NCI-H774 (cell line): Measurements from ENCODE around the gene GALNT15.

Experiments used
- DNase-seq: peaks from one replicate; lab custom pipeline; 2025; lab: John Stamatoyannopoulos, UW

GALNT15 gene, protein sequence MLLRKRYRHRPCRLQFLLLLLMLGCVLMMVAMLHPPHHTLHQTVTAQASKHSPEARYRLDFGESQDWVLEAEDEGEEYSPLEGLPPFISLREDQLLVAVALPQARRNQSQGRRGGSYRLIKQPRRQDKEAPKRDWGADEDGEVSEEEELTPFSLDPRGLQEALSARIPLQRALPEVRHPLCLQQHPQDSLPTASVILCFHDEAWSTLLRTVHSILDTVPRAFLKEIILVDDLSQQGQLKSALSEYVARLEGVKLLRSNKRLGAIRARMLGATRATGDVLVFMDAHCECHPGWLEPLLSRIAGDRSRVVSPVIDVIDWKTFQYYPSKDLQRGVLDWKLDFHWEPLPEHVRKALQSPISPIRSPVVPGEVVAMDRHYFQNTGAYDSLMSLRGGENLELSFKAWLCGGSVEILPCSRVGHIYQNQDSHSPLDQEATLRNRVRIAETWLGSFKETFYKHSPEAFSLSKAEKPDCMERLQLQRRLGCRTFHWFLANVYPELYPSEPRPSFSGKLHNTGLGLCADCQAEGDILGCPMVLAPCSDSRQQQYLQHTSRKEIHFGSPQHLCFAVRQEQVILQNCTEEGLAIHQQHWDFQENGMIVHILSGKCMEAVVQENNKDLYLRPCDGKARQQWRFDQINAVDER

DNA sequence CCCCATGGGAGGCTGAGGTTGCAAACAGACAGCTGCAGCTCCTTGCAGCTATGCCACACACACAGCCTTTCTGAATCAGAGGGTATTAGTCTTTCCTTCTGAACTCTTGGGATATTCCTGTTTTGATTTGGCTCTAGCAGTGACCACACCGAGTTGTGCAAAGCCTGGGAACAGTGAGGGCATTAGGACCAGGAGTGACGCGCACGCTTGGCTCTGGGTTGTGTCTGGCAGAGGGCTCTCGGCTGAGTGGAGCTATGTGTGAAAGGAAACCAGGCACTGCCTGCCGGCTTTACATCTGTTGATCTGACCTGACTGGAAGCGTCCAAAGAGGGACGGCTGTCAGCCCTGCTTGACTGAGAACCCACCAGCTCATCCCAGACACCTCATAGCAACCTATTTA is at the start of gene GALNT15:
GALNT15 (plus strand) TSS at position 292 of the 400 bp plus-strand sequence. CDS start 472 bp downstream, outside the sequence.
- DNase-seq = no peak

DNA sequence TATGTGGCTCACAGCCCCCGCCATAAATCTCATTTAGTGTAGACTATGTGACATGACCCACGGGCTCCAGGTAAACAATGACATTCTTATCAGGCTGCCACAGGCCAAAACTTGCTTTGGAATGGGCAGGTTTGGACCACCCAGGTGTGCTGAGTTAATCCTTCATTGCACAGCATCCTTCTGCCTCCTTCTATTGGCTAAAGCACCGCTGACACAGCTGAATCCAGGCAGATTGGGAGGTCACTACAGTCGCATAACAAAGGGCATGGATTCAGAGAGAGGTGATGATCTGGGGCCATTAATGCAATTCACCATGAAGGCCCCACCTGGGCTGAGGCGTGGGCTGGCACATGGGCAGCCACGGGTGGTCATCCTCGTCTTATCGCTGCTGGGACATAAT is 47.8 kb upstream of the GALNT15 start:
- no peak for DNase-seq

DNA sequence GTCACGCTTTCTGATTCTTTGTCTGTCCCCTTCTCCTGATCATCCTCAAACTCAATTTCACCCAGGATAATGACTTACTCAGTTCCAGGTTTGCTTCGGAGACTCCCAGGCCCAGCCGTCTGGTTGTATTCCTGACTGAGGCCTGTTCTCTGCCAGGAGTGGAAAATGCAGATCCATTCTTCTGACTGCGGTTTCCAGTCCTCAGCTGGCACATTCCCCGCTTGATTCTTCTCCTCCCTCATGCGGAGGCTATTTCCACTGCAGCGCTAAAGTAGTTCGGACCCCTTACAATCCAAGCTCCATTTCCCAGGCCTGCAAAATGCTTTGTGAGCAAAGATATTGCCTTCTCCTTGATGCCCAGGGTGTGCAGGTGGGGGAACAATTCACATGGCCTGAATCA is 47.2 kb upstream of the GALNT15 start:
- DNase-seq = no peak

DNA sequence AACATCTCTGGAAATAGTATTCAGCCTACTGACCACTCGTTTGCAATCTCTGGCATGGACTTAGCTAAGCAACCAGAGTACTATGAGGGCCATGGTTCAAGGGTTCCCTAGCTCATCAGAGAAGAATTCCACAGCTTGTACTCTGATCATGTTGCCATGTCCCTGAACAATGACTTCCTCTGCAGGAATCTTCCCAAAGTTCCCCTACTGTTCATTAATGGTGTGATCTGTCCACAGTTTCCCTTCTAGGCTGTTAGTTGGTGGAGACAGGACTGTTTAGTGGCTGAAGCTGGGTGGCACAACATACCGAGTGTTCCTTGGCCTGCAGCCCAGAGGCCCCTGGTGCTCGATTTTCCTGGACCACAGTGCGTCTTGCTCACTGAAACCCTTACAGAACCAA is 44.4 kb upstream of the GALNT15 start:
- no peak for DNase-seq

DNA sequence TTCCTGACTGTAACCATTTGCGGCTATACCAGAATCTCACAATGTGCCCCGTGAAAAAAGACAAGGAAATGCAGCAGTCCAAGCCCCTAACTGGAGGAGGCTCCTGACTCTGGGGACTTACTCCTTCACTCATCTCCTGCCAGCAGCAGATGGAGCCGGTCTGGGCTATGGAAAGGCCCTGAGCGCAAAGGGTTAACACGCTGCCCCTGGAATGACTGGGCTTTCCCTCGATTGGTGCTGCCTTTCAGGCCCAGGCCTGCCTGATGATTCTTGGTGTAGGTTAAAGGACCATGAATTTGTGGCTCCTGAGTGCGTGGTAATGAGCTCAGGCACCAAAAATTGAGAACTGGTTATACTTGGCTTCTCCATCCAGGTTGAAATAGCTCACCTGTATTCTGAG is 42.3 kb upstream of the GALNT15 start:
- DNase-seq = no peak

DNA sequence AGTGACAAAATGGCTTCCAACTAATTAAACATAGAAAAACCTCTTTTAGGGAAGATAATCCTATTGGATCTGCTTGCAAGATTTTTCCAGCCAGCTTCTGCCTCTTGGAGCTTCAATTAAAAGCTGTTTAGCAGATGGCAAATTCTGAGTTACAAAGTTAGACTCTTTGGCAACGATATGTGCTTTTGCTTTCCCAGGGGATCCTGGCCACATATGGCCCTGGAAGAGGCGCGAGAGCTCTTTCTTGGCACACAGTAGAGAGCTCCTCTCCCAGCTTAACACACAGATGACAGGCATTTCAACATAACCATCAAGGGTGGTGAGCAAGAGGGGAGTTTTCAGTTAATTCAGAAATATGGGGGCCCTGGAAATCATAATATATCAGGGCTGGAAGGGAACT is 41.6 kb upstream of the GALNT15 start:
- no peak for DNase-seq

DNA sequence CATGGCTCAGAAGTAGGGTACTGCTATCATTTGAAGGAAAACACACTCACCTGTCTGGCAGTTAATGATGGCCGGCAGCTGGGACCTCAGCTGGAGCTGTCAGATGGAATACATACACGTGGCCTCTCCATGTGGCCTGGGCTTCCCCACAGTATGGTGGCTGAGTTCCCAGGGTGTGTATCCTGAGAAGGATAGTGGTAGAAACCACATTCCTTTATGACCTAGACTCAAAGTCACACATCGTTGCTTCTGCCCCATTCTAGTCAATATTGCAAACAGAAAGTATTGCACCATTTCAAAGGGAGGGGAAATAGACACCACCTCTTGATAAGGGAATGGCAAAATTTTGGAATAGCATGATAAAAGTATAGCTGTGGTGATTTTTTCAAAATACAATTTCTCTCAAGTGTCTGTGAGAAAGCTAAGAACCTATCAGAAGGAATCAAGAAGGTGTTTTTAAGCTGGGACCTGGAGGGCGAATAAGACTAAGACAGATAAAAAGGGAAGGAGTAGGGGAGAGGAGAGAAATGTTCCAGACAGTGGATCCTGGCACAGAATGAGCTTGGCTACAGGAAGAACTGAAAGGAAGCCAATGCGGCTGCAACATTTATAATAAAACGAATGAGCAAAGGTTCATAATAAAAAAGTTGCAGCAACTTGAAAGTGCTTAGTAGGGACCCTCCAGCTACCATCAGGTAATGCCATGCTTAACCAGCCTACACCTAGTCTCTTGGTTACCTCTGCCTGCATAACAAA is 40.1 kb upstream of the GALNT15 start:
- DNase-seq = no peak

DNA sequence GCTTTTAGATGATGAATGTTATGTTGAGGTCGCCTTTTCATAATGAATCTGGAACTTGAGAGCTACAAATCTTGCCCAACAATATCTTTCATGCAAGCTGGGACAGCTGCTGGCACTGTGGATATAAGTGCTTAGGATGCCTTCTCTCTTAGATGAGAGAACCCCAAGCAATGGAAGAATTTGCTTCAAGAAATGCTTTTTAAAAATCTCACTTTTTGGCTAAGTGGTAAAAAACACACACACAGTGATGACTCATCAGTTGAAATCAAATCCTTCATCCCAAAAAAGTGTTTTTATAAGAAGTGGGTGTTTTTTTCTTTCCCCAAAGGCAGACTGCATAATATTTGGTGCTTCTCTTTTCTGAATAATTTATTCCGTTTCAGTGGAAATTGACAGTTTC is 38.4 kb upstream of the GALNT15 start:
- DNase-seq = no peak

DNA sequence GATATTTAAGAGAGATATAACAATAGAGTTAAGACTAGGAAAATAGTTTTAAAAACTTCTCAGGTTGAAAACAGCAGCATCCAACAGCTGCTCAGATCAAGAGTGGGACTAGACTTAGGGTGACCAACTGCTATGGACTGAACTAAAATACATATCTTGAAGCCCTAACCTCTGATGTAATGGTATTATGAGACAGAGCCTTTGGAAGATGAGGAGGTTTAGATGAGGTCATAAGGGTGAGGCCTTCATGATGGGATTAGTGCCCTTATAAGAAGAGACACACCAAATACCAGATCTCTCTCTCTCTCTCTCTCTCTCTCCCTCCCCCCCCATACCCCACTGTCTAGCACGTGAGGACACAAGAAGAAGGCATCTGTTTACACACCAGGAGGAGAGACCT is 37.4 kb upstream of the GALNT15 start:
- no peak for DNase-seq

DNA sequence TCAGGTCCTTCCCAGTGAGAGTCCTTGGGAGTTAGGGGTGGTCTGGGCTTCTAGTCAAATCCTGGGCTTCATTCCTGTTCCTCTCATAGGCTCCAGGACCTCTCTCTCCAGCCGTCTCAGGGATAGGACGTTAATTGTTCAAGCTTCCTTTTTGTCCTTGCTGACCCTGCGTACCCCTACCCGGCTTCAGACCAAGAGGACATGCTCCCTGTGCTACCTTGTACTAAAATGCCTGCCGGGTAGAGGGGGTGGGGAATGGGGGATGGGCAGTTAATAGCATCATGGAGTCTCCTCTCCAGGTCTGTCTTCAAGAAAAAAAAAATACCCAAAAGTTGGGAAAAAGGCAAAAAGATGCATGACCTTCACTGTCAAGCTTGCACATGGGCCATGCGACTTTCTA is 36.5 kb upstream of the GALNT15 start:
- DNase-seq = no peak

DNA sequence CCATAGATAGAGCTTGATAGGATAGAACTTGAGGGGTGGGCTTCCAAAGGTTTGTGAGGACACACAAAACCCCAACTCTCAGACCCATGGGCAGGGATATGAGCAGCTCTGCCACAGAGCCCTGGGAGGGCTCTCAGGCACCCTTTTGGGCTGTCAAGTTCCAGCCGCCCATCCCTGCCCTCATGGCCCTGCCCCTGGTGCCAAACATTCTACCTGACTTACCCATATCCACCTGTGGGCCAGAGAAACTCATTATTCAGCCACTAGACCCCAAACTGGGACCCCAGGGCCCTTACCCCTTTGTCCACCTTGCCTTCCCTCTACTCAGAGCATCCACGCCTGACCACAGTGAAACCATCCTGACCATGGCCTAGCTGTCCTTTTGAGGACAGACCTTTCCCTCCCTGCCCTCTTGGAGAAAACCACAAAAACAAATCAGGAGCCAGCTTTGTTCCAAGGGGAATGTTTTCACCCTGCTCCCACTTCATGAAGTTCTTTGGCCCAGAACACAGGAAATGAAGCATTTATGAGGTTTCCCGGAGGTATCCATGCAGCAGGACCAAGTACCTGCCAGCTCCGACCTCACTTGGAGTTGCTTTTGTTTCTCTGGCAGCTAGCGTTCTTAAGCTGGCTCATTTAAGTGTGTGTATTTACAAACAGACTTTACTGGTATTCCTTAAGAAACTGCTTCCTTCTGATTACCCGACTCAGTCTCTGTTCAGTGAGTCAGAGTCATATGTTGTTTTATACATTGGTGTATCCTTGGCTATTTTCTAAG is 34.2 kb upstream of the GALNT15 start:
- DNase-seq = no peak

DNA sequence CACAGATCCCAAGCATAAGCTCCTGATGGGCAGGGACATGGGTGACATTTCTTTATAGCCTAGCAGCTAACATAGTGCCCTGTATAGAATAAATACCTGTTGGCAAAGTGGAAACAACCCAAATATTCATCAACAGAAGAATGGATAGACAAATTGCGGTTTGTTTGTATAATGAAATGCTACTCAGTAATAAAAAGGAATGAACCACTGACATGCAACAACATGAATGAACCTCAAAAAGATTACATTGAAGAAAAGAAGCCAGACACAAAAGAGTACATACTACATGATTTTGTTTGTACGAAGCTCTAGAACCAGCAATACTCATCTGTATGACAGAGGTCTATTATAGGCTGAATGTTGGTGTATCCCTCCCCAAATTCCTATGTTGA is 33.6 kb upstream of the GALNT15 start:
- no peak for DNase-seq

DNA sequence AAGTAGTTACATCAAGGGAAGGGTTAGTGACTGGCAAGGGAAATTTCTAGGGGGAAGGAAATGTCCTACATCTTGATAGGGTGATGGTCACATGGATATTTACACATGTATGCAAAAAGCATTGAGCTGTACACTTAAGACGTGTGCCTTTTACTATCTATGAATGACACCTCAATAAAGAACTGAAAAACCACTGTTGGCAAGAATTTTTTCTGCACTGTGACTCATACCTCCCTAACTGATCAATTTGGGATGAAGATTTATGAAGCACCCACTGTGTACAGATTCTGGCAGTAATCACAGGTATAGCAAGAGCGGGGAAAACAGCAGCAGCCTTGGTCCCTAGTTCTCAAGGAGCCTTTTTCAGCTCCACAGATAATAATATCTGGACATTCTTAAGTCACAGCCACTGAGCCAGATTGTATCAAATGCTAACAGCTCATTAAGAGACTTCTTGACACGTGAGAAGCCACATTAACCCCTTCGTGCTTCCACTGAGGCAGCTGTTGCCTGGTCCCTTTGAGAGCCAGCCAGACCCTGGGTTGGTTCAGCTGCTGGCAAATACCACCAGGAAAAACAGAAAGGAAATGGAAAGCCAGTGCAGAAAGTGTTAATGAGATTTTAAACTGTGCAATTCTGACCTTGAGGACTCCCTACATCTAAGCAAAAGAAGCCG is 32.0 kb upstream of the GALNT15 start:
- no peak for DNase-seq

DNA sequence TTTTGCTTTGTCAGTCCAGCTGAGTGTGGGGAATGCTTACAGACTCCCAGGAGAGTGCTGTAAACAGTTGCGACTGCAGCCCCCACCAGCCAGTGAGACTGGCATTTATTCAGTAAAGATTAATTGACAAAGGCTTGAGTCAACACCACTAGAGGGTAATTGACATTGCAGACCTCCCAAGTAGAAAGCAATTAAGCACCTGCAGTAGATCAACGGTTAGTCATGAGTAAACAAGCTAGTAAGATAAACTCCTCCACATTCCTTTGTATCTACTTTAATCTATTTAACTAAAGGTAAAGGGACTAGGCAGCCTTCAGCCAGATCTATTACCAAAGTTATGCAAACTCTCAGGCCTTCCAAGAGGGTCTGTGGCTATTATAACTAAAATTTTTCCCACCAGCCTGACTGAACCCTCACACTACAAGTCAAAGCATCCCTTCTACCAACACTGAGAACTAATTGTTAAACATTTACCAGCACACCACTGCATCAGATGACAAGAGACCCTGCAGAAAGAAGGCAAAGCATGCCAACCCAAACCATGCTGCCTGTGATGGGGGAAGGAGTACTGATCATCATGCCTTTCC is 30.5 kb upstream of the GALNT15 start:
- DNase-seq = no peak

DNA sequence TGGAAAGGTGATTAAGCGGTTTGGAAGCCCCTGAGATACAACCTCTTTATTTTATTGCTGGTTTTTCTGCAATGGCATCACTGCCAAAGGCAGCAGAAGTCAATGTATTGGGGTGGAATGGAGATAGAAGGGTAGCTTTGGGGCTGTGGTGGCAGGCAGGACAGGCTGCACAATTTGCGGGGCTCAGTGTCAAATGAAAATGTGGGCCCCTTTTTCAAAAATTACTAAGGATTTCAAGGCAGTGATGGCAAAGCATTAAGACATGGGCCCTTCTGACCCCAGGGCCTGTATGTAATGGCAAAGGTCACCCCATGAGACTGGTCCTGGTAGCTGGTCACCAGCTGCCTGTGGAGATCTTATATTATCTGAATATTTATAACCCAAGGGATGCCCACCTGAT is 29.3 kb upstream of the GALNT15 start:
- DNase-seq = no peak

DNA sequence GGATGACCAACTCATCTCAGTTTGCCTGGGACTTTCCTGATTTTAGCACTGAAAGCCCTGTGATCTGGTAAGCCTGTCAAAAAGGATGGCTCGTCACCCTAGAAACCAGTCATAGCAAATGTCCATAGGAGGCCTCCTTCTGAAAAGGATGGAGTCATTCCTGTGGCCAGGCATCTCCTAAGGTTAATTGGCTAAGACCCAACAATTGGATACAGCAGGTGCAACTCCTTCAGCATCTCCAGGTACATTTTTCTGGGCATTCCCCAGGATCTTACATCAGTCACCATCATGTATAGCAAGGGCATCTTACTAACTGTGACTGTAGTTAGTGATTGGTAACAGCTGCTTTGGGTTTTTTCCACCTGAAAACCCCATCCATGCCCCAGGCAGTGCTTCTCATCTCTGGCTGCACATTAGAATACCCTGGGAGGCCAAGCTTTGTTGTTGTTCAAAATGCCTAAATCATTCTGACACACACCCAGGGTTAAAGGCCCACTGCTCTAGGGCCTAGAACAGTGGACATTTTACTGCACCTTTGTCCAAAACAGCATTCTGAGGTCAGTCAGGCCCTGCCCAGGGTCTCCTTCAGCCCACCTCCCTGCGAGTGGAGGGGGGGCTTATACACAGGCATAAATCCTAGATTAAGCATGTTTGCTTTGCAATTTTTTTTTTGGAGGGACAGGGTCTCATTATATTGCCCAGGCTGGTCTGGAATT is 28.3 kb upstream of the GALNT15 start:
- no peak for DNase-seq

DNA sequence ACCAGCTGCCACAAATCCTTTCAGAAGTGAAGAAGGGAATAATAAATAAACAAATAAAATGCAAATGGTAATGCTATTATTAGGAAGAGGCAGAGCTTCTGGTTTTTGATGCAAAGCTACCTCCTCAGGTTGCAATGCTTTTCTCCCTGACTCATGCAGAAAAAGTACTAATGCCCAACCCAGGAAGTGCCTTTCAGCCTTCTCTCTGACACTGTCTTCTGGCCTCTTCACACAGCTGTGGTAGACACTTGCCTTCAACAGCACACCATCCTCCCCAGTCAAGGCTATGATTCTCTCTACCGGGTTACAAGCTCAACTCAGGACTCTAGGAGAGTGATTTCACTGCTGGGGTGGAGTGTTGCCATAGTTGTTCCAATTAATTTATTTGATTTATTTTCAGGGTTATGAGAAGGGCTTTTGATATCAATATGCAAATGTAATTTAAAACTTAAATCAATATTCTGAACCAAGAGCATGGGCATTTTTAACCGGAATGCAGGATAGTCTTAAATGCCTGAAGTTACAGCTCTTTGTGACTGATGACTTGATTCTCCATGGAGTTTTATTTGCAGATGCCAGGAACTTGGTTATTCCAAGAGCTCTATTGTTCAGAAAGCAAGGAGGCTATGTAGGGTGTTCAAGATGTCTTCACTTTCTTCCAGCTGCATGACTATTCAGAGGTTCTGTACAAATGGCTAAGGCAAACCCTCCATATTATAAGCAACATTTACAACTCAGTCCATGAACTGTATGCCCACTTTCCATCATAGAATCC is 27.1 kb upstream of the GALNT15 start:
- no peak for DNase-seq

DNA sequence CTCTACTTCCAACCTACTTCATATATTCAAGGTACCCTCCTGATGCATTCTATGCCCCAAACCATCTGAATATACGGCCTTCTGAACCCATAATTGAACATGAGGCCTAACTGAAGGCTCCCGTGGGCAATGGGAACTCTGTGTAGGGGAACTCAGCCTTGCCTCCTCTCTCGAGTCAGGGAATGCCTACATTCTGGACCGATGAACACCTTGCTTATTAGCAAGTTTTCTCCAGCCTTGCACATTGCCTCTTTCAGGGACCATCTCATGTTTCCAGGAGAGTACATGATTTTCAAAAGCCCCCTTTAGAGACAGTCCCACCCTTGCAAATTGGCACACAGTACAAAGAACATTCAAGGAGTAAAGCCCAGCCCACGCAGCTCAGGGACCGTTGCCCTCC is 26.3 kb upstream of the GALNT15 start:
- DNase-seq = no peak

DNA sequence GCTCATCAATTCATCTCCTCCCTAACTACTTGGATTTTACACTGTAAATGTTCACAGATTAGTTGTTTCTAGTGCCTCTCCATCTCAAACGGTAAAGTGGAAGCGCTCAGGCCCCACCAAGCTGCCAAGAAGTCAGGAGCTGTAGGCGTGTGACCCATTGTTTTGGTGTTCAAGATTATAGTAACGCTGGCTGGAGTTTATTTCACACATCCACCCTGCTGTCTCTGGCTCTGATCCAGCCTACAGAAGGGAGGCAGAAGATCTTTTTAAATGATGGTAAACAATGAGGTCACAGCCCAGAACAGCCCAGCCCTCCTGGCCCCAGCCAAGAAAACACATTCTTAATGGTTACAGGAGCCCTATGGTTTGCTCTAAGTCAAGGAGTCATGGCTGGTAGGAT is 25.7 kb upstream of the GALNT15 start:
- DNase-seq = no peak

DNA sequence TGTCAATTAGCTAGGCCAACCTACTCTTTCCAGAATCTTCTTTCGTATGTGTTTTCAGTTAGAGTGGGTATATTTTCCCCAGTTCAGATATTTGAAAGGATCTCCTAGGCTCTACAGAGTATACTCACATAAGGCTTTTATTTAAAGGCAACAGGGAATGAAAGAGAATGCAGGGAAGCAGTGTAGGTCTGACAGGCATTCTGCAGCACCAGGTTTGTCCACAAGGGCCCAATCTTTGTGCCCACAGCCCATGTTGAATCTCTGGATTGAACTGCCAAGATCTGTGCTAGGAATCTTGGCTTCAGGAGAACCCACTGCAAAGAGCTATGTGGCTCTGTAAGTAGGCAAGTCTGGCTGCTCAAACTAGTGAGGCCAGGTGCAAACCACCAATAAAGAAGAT is 24.2 kb upstream of the GALNT15 start:
- DNase-seq = no peak
